HL-60/S4 treated with retinoic acid at 250 ng/mL for 4 days and 3 days (cell line): ENCODE data around the gene FAM20B.
"Not testable (repeated sequence)": the region's sequence is repeated elsewhere in the genome, so short reads cannot be mapped to it uniquely, and the experiment has no call there.

Source experiments
- in situ Hi-C: fragments of 300-500 bp; cut with MboI; formaldehyde crosslinking; loops from 2 replicates; pipeline ENCODE4 v1.7.0; 2022; ENCODE audit warnings: low sequenced_read_pairs

FAM20B gene

GRCh38 chr1:179025125-179025974, at the start of gene FAM20B:
Gene FAM20B (plus strand): TSS chr1:179025894. CDS start chr1:179043848, 17,954 bp downstream.
- in situ Hi-C loops = no loop called here

GRCh38 chr1:178976541-178976940, 49.2 kb upstream of the FAM20B start:
- in situ Hi-C loops = no loop called here

- in situ Hi-C loops = no loop called here
These were observed 39.5 kb upstream of the FAM20B start for GRCh38 chr1:178986204-178986603.

- in situ Hi-C loops = not testable (repeated sequence)
These were observed 37.5 kb upstream of the FAM20B start for GRCh38 chr1:178988198-178988597.

GRCh38 chr1:178993559-178993958, 32.1 kb upstream of the FAM20B start:
- in situ Hi-C loops = no loop called here

GRCh38 chr1:178997428-178997827, 28.3 kb upstream of the FAM20B start:
- in situ Hi-C loops = no loop called here

GRCh38 chr1:178998295-178998694, 27.4 kb upstream of the FAM20B start:
- in situ Hi-C loops = no loop called here

- in situ Hi-C loops = no loop called here
These were observed 26.6 kb upstream of the FAM20B start for GRCh38 chr1:178999061-178999460.

- in situ Hi-C loops = loop anchor here (10.0 kb wide), 2 partner anchors 227 to 467 kb away; no protein-coding TSS in a partner anchor
These were observed 24.2 kb upstream of the FAM20B start for GRCh38 chr1:179001451-179001850.

GRCh38 chr1:179002064-179002463, 23.6 kb upstream of the FAM20B start:
- in situ Hi-C loops = loop anchor here (10.0 kb wide), 2 partner anchors 227 to 467 kb away; no protein-coding TSS in a partner anchor

GRCh38 chr1:179002552-179003345, 22.9 kb upstream of the FAM20B start:
- in situ Hi-C loops = loop anchor here (10.0 kb wide), 2 partner anchors 228 to 468 kb away; no protein-coding TSS in a partner anchor

- in situ Hi-C loops = loop anchor here (10.0 kb wide), 2 partner anchors 229 to 469 kb away; no protein-coding TSS in a partner anchor
These were observed 22.1 kb upstream of the FAM20B start for GRCh38 chr1:179003512-179004066.

- in situ Hi-C loops = loop anchor here (10.0 kb wide), 2 partner anchors 232 to 472 kb away; no protein-coding TSS in a partner anchor
These were observed 18.5 kb upstream of the FAM20B start for GRCh38 chr1:179007233-179007632.

- in situ Hi-C loops = no loop called here
These were observed 15.0 kb upstream of the FAM20B start for GRCh38 chr1:179010671-179011070.

GRCh38 chr1:179012038-179012437, 13.7 kb upstream of the FAM20B start:
- in situ Hi-C loops = no loop called here

- in situ Hi-C loops = no loop called here
These were observed 11.6 kb upstream of the FAM20B start for GRCh38 chr1:179014123-179014522.

- in situ Hi-C loops = no loop called here
These were observed 10.3 kb upstream of the FAM20B start for GRCh38 chr1:179015396-179015795.

GRCh38 chr1:179016706-179017382, 8.8 kb upstream of the FAM20B start:
- in situ Hi-C loops = no loop called here

GRCh38 chr1:179017383-179018326, 8.0 kb upstream of the FAM20B start:
- in situ Hi-C loops = no loop called here
